Endothelial cell of umbilical vein (primary cell): ENCODE measurements around the gene VPS37C. TPM values are rescaled to one million over a fixed set of nuclear protein-coding genes. Genes with fewer than 3 reads are reported as not detected.

Experiments used
- BruUV-seq: library from RNA; stranded (reverse); fragments of 400-500 nt; replicated peaks from 2 replicates; lab custom pipeline; 2021; lab: Mats Ljungman, UMichigan
- CTCF ChIA-PET: fragments of 300-600, 350-600 bp; sonication (Branson Sonifier 250); formaldehyde crosslinking; loops from one replicate; lab custom pipeline; 2021; ENCODE audit warnings: antibody characterized with exemption, inconsistent platforms; lab: Charles Lee
- POLR2A ChIA-PET: fragments of 300-600, 350-600 bp; sonication (Branson Sonifier 250); formaldehyde crosslinking; loops from one replicate; lab custom pipeline; 2021; ENCODE audit warnings: antibody characterized with exemption, inconsistent platforms; lab: Charles Lee
- DNase-seq: peaks from one replicate; pipeline ENCODE4 v3.0.0-alpha.2; 2011; ENCODE audit warnings: low read depth, low spot score
- FAIRE-seq: peaks from 2 replicates; lab custom pipeline; 2011; peaks lifted over from hg19 to GRCh38; lab: Jason Lieb, UNC
- H2AFZ ChIP-seq: 2 replicates; pipeline ENCODE4 v1.6.0; 2012; ENCODE audit warnings: low read depth, low read length, control low read depth, inconsistent platforms
- H3K27ac ChIP-seq: 2 replicates; pipeline ENCODE4 v1.5.1; 2011; ENCODE audit warnings: low read depth, mild to moderate bottlenecking, control low read depth, low read length, moderate library complexity; ENCODE audit not compliant: insufficient read depth
- H3K27me3 ChIP-seq, 2 experiments: 2 replicates each; pipeline versions ENCODE4 v1.6.0 to v1.6.1; 2011; ENCODE audit warnings: low read length in 2 of 2, mixed read lengths in 1 of 2; ENCODE audit not compliant: control insufficient read depth in 2 of 2, insufficient read depth in 2 of 2
- H3K36me3 ChIP-seq, 2 experiments: 2 replicates in 1 of 2; 3 replicates in 1 of 2; pipeline ENCODE4 v1.5.1; 2011; ENCODE audit warnings: low read length in 2 of 2, mild to moderate bottlenecking in 1 of 2, moderate library complexity in 1 of 2; ENCODE audit not compliant: control insufficient read depth in 2 of 2, insufficient read depth in 2 of 2; ENCODE audit errors: extremely low read depth in 1 of 2
- H3K4me1 ChIP-seq: 3 replicates; pipeline ENCODE4 v1.5.1; 2011; ENCODE audit warnings: mild to moderate bottlenecking, low read length; ENCODE audit not compliant: control insufficient read depth, insufficient read depth; ENCODE audit errors: extremely low read depth
- H3K4me2 ChIP-seq: 2 replicates; pipeline ENCODE4 v1.6.1; 2011; ENCODE audit warnings: low read length, control low read depth, mixed read lengths; ENCODE audit not compliant: insufficient read depth
- H3K4me3 ChIP-seq, 3 experiments: fragments of 200-600 bp in 1 of 3; sonication (generic), shearing (Covaris generic) in 1 of 3; replicated peaks in 1 of 3; 2 replicates each; pipeline ENCODE4 v1.5.1; 2011 to 2016; ENCODE audit warnings: control low read depth in 3 of 3, low read length in 3 of 3, mild to moderate bottlenecking in 2 of 3, inconsistent platforms in 1 of 3, low read depth in 1 of 3, moderate library complexity in 1 of 3; ENCODE audit not compliant: insufficient read depth in 1 of 3
- H3K79me2 ChIP-seq: 2 replicates; pipeline ENCODE4 v1.6.0; 2012; ENCODE audit warnings: low read length, inconsistent platforms; ENCODE audit not compliant: control insufficient read depth, insufficient read depth
- H3K9ac ChIP-seq: replicated peaks from 2 replicates; pipeline ENCODE3; 2011; ENCODE audit warnings: low read length, control low read depth; ENCODE audit not compliant: insufficient read depth; ENCODE audit errors: extremely low read depth
- H3K9me1 ChIP-seq: replicated peaks from 3 replicates; pipeline ENCODE4 v1.6.0; 2011; ENCODE audit warnings: mild to moderate bottlenecking, low read length; ENCODE audit not compliant: control insufficient read depth, insufficient read depth; ENCODE audit errors: extremely low read depth
- H3K9me3 ChIP-seq: replicated peaks from 2 replicates; pipeline ENCODE4 v1.5.1; 2012; ENCODE audit warnings: low read length, inconsistent platforms; ENCODE audit not compliant: control insufficient read depth, insufficient read depth
- H4K20me1 ChIP-seq: replicated peaks from 2 replicates; pipeline ENCODE3; 2011; ENCODE audit warnings: mild to moderate bottlenecking, low read length; ENCODE audit not compliant: control insufficient read depth, insufficient read depth; ENCODE audit errors: extremely low read depth
- CTCF ChIP-seq, 2 donors: IDR thresholded peaks; 1 replicate in 1 of 2; 2 replicates in 1 of 2; pipeline ENCODE4 v1.5.1; 2011; ENCODE audit warnings: low read length in 2 of 2, mild to moderate bottlenecking in 2 of 2, moderate library complexity in 2 of 2, control low read depth in 1 of 2, inconsistent platforms in 1 of 2, low read depth in 1 of 2; ENCODE audit not compliant: insufficient read depth in 1 of 2; ENCODE audit errors: extremely low read depth in 1 of 2
- EZH2 ChIP-seq: IDR thresholded peaks from 2 replicates; pipeline ENCODE4 v1.6.1; 2012; ENCODE audit warnings: borderline replicate concordance, low read depth, mild to moderate bottlenecking, moderate library complexity, low read length, inconsistent platforms; ENCODE audit not compliant: severe bottlenecking
- FOS ChIP-seq: IDR thresholded peaks from 2 replicates; pipeline ENCODE4 v1.6.1; 2011; ENCODE audit warnings: mild to moderate bottlenecking, low read length, moderate library complexity, borderline replicate concordance; ENCODE audit not compliant: insufficient read depth
- GATA2 ChIP-seq: IDR thresholded peaks from 2 replicates; pipeline ENCODE4 v1.7.0; 2011; ENCODE audit warnings: low read depth, mild to moderate bottlenecking, moderate library complexity, mixed read lengths, low read length; ENCODE audit not compliant: insufficient read length, insufficient read depth
- JUN ChIP-seq: IDR thresholded peaks from 2 replicates; pipeline ENCODE4 v1.6.1; 2011; ENCODE audit warnings: borderline replicate concordance, low read depth; ENCODE audit not compliant: insufficient read length, insufficient read depth
- MYC ChIP-seq: IDR thresholded peaks from one replicate; pipeline ENCODE4 v1.6.1; 2011; ENCODE audit warnings: mild to moderate bottlenecking, low read depth, low read length
- POLR2A ChIP-seq: IDR thresholded peaks from 2 replicates; pipeline ENCODE4 v1.6.1; 2012; ENCODE audit warnings: low read depth, mild to moderate bottlenecking, control low read depth, low read length
- POLR2AphosphoS5 ChIP-seq: IDR thresholded peaks from 2 replicates; pipeline ENCODE4 v1.6.1; 2012; ENCODE audit warnings: low read depth, mild to moderate bottlenecking, control low read depth, low read length, moderate library complexity; ENCODE audit not compliant: insufficient read depth
- dilution Hi-C: fragments of 300-500 bp; cut with MboI; formaldehyde crosslinking; loops from one replicate; pipeline ENCODE4 v1.15.0; 2019; ENCODE audit warnings: low sequenced_read_pairs; ENCODE audit not compliant: extremely low pct_ligation_motif_present
- intact Hi-C: fragments of 100-400 bp; cut with micrococcal nuclease; formaldehyde crosslinking; loops from one replicate; pipeline ENCODE4 v1.10.0; 2022
- polyA plus RNA-seq, 4 experiments: library from polyadenylated mRNA; depleted of rRNA in 3 of 4; stranded (reverse) in 3 of 4; unstranded in 1 of 4; fragments of >200 nt; gene quantifications; 2 replicates each; pipeline versions ENCODE4 v1.2.1 to v1.2.3, GENCODE V29; 2011 to 2012; ENCODE audit warnings: missing spikeins in 1 of 4
- total RNA-seq: library from RNA; stranded (reverse); gene quantifications from 2 replicates; pipeline ENCODE4 v1.2.3, GENCODE V29; 2021
- TF ChIP-seq, protein P1 (sequence below): IDR thresholded peaks from 2 replicates; pipeline ENCODE4 v1.6.1; 2011; ENCODE audit not compliant: insufficient read depth, insufficient read length

Gene VPS37C
- total and polyA plus RNA-seq, 2 donors (not counting 3 experiments of a cell fraction or from before 2014, with no cell fraction given) = 17.7 to 23.4 TPM

DNA sequence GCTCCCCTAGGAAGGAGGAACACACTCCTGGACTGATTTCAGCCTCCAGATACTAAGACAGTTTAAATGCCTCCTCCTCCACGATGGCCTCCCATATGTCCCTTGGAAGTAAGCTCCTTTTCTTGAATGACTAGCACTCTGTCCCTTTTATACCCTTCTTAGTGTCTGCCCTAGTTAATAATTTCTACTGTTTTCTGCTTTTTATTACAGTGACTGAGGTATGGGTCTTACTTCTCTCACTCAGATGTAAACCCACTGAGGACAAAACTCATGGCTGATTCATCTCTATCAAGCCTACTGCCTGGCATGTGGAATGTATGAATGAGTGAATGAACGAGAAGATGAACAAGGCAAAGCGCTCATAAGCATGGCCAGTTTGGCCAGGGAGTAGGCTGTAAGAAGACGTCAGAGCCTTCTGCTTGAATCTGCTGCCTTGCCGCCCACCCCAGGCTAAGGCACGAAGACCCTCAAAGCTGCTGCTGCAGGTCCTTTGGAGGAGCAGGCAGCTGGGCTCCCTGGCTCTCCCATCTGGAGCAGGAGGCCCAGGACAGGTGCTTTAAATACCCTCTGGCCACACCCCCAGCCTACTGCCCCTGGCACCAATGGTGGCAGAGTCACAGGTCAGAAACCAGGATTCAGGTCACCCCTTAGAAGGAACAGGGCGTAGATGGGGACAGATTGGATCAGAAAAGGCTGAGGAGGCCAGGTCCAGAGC, 33.9 kb upstream of the VPS37C start:
- no peak for DNase-seq
- dilution Hi-C loops = no loop called here
- no peaks in the 10 kb centered on the region for H3K79me2 ChIP-seq
- no peak overlapping the region for H3K9ac ChIP-seq
- no peaks in the 10 kb centered on the region for H3K36me3 ChIP-seq
- H2AFZ ChIP-seq = no peak overlapping the region
- H3K27ac ChIP-seq = no peak overlapping the region
- ChIA-PET POLR2A (no interaction called here), CTCF (interaction anchor here (1.3 kb wide), 1 partner anchor 17 kb away, joined by 3 read pairs; no protein-coding TSS in a partner anchor)
- H3K27me3 ChIP-seq = no peaks in the 10 kb centered on the region
- no peak for FAIRE-seq
- no peak overlapping the region for H3K4me2 ChIP-seq
- H3K9me1 ChIP-seq = no peaks in the 10 kb centered on the region
- no peaks in the 10 kb centered on the region for H3K9me3 ChIP-seq
- intact Hi-C loops = loop anchor here (2.0 kb wide), 1 partner anchor 224 kb away; the partner anchor contains the start of gene CD6
- TF ChIP-seq CTCF (IDR thresholded peaks at IDR 0.05; ENCODE audit: extremely low read depth in 1 of 2, insufficient read depth in 1 of 2, low read depth in 1 of 2, low read length in 2 of 2) = no peak
- no peak for TF ChIP-seq MYC
- no peak for TF ChIP-seq GATA2
- no peak for TF ChIP-seq JUN
- no peak for TF ChIP-seq EZH2
- no peak for TF ChIP-seq POLR2AphosphoS5
- no peak for TF ChIP-seq POLR2A
- TF ChIP-seq FOS = no peak
- TF ChIP-seq, protein P1, sequence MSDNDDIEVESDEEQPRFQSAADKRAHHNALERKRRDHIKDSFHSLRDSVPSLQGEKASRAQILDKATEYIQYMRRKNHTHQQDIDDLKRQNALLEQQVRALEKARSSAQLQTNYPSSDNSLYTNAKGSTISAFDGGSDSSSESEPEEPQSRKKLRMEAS = no peak
- H4K20me1 ChIP-seq = no peaks in the 10 kb centered on the region
- H3K4me1 ChIP-seq = no peaks in the 10 kb centered on the region
- no TSS peak for BruUV-seq
- no peak overlapping the region for H3K4me3 ChIP-seq
